ENCODE measurements around the gene HUNK.

- peak; percentile 76 for TF ChIP-seq CTCF (conservative IDR thresholded peaks at IDR 0.05)
- 0 out of 2 replicates have a peak, but pooled peaks have one; percentile 35 for TF ChIP-seq ZFX (IDR thresholded peaks at IDR 0.05)
These were observed 1.1 kb downstream of the HUNK start for GRCh38 chr21:31873696-31874599.

All from C4-2B (cell line).